ENCODE measurements around the gene SLC24A3. TPM values are rescaled to one million over a fixed set of nuclear protein-coding genes. Genes with fewer than 3 reads are reported as not detected.

The SLC24A3 gene
- total RNA-seq, 1 experiment from 2014 or later, result 0.06 TPM

DNA sequence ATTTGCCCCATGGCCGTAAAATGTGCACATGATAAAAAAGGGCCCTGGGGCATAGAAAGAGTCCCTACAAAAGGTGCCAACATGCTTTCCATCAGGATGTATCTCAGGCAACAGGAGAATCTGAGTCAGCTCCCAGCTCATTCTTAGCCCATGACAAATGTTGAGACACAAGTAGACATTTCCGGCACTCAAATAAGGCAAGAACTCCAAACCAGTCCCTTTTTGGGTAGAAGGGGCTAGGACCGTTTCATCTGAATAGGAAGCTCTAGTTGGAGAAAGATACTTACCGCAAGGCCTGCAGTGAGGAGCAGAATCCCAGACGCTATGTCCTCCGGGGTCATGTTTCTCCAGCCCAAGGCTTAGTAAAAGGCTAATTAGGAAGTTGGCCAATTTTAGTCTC is 284.6 kb downstream of the SLC24A3 start:
- DNase-seq (ENCODE audit: low read depth), result peak; percentile 42

- no peak for DNase-seq (ENCODE audit: low read depth)
Measured at GRCh38 chr20:19498756-19499155, 286.3 kb downstream of the SLC24A3 start.

DNA sequence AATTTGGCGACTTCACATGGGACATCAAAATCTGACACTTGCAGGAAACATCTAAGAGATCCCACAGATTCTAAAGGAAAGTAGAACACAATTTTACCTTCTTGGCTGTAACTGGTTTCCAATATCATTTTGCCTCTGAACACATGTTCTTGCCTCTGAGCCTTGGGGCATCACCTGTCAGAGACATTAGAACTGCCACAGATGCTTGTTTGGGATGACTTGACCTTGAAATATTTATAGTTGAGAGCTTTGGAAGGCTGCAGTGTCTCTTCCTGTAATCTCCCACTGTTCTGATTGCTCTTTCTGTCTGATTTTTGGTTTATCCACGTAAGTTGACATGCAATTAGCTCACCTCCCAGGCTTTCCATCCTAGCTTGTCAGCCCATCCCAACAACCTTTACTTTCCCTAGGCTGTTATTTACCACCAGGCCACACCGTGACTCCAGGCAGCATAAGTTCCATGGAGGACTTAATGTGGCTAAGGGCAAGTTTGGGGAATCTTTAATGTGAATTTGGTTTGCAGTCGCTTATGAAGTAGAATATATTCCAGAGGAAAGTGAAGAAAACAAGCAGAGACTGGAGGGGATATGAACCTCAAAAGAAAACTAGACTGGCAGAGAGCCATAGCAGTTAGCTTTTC is 289.2 kb downstream of the SLC24A3 start:
- DNase-seq (ENCODE audit: low read depth), result peak; percentile 41

- peak; percentile 69 for DNase-seq (ENCODE audit: low read depth)
Measured at GRCh38 chr20:19502169-19502568, 289.7 kb downstream of the SLC24A3 start.

- no peak for DNase-seq (ENCODE audit: low read depth)
Measured at GRCh38 chr20:19504251-19504650, 291.8 kb downstream of the SLC24A3 start.

GRCh38 chr20:19506021-19506420 is 293.6 kb downstream of the SLC24A3 start:
- DNase-seq (ENCODE audit: low read depth), result no peak

DNA sequence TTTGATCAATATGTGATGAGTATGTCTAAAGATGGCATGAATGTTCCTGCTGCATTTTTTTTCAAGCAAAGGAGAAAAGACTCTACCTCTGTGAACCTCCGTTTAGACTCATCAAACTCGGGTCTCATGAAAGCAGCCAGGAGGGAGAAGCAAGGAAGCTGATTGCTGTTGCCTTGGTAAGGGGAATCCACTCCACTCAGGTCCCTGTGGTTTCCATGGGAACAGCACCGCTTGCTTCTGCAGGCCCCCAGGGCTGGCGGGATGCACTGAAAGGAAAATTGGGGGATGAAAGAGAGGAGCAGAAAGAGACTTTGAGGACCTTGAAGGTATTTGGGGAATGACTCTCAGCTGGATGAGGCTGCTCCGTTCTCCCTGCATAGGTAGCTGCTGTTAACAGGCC is 296.0 kb downstream of the SLC24A3 start:
- no peak for DNase-seq (ENCODE audit: low read depth)

- no peak for DNase-seq (ENCODE audit: low read depth)
Measured at GRCh38 chr20:19510611-19511010, 298.2 kb downstream of the SLC24A3 start.

DNA sequence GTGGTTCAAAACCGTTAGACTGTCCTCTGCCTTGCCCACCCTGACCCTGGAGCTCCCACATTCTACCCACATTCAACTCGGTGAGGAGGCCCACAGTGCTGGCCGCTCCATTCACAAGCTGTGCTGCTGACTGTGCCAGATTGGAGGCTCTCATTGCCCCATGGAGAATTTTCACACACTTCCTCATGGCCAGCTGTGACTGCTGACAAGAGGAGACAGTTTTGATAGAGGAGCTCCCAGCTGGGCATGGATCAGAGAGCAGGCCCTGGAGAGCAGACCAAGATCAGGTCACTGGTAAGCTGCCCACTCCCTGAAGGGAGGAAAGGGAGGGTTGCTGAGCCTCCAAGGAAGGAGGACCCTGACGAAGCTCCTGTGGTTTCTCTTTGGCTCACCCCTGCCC is 299.5 kb downstream of the SLC24A3 start:
- no peak for DNase-seq (ENCODE audit: low read depth)

DNA sequence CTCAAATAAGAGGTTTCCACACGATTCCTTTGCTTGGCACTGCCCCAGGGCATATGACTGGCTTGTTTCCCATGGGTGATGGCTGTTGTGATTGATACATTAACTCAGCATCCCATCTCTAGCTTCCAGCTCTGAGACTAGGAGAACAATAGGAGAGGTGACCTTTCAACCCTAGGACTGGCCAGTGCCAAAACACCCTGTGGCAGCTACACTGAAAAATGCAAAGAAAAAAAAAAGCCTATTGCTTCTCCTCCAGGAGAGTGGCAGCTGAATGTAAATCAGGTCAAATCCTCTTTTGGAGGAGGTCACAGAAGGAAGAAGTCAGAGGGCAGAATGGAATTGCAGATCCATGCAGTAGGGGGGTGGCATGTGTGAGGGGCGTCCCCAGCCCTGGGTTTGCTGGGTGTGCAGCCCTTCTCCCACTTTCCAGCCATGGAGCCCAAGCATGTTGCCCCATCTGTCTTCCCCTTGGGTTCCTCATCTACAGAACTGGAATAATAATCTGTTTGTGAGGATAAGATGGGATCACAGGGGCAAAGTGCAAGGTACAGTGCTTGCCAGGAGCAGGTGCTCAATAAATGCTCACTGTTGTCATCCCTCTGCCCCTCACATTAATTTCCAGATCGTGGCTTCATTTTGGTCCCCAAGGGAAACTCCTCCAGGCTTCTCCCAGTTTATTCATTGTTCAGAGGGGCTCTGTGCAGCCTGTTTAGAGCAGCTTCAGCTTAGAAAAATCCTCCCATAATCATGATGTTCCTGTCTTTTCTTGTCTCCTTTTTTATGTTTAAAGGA is 300.6 kb downstream of the SLC24A3 start:
- DNase-seq (ENCODE audit: low read depth), result no peak

GRCh38 chr20:19515074-19515473 is 302.6 kb downstream of the SLC24A3 start:
- no peak for DNase-seq (ENCODE audit: low read depth)

DNA sequence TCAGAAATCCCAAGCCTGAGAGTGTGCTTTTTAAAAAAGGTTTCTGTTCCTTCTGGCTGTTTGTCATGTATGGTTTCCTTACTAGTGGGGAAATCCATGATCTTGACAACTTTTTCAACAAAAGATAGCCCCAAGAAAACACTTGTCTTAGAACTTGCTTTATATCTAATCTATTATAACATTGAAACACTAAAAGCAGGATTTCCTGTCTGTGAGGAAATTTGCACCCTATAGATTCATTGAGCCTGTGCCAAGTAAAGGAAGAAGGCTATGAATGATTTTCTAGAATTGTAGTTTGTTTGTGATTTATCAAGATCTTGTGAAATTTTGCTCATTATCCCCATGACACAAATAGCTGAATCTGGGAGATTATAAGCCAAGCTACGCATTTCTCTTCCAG is 307.0 kb downstream of the SLC24A3 start:
- DNase-seq (ENCODE audit: low read depth), result no peak

- no peak for DNase-seq (ENCODE audit: low read depth)
Measured at GRCh38 chr20:19520261-19520660, 307.8 kb downstream of the SLC24A3 start.

DNA sequence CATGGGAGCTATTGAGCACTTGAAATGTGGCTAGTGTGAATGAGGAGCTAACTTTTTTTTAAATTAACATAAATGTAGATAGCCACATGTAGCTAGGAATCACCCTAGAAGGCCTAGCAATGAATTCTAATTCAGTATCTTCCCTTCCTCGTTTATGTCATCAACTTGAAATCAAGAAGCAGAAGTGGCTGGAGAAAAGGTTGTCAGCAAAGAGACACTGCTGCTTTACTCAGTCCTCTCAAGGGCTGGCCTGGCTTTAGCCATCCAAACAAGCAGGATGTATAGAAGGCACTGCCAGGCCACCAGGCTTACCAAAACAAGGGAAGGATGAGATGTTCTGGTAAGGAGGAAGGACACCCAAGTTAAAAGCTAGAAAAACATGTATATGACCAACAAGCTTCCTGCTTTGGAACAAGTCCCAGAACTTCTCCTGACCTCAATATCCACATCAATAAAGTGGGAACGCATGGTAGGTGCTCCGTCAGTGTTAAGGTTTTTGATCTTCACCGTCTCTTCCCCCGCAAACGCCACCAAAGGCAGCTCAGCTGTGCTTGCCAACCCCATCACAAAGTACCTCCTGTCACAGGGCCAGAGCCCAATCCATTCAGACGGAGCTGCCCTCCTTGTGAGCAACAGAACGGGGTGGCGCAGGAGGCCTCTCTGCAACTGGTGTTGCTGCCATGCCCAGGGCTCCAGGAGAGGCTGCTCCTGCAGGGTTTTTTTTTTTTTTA is 309.8 kb downstream of the SLC24A3 start:
- no peak for DNase-seq (ENCODE audit: low read depth)

GRCh38 chr20:19522836-19523590 is 310.6 kb downstream of the SLC24A3 start:
- no peak for DNase-seq (ENCODE audit: low read depth)

DNA sequence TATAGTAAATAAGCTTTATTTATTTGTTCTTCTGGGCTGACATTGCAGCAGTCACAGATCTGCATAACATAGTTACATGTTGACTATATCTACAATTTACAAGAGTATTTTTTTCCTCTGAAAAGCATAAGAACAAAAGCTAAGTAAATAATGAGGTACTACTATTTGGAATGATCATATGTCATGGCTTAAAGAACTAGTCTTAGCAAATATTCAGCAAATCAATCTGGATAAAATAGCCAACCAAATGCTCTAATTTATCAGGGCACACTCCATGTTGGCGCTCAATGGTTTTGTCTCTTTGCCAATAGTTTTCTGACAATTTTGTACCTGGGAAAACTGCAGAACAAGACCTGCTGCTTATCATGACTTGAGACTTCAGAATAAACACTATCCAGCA is 312.2 kb downstream of the SLC24A3 start:
- DNase-seq (ENCODE audit: low read depth), result no peak

DNA sequence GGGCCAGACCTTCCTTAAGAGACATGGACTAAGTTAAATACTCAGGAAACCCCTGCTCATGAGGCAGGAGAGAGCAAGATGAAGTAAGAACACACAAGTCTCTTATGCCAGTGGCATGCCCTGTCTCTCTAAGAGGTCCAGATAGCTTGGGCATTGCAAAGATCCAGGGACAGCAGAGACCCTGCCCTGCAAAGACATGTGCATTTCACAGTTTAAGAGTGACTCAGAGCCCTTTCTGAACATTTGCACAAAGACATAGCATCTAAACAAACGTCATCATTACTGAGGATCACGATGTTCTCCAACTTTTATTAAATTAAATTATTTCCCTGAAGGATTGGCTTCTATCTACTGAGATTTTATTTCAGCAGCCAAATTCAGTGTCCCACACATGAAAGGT is 315.1 kb downstream of the SLC24A3 start:
- no peak for DNase-seq (ENCODE audit: low read depth)

- DNase-seq (ENCODE audit: low read depth), result no peak
Measured at GRCh38 chr20:19528286-19529030, 316.0 kb downstream of the SLC24A3 start.

DNA sequence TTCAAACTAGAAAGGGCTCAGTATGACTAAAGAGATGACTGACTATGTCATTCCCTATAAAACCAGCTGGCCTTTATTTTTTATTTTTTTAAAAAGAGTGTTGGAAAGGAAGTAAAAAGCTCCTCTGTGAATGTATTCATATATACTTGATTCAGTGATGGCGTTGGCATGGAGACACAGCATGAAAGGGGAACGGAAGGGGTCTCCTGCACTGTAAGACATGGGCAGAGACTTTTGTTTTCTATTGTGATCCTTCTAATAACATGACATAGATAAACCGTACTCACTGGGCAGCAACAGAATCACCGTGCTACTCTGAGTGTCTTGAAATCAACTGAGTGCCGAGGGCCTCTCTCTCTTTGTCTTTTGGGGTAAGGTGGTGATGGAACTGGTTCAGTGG is 317.6 kb downstream of the SLC24A3 start:
- DNase-seq (ENCODE audit: low read depth), result no peak

- DNase-seq (ENCODE audit: low read depth), result no peak
Measured at GRCh38 chr20:19531446-19531845, 319.0 kb downstream of the SLC24A3 start.

DNA sequence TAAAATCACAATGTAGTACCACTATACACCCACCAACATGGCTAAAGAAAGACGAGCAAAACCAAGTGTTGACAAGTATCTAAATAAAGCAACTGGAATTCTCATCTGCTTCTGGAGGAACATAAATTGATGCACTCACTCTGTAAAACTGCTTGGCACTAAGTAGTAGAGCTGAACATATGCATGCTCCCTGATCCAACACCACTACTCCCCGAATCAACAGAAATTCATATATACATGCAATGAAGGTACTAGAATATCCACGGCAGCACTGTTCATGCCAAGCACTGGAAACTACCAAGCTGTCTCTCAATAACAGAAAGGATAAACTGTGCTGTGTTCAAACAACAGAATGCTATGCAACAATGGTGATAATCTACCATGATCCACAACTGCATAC is 326.1 kb downstream of the SLC24A3 start:
- no peak for DNase-seq (ENCODE audit: low read depth)
